Astrocyte of the cerebellum (primary cell): ENCODE measurements around the gene NELL2.
"Not testable (repeated sequence)": the region's sequence is repeated elsewhere in the genome, so short reads cannot be mapped to it uniquely, and the experiment has no call there.

ENCODE experiments used
- DNase-seq: peaks from one replicate; pipeline ENCODE4 v3.0.0-alpha.2; 2011; ENCODE audit warnings: low read depth
- H3K4me3 ChIP-seq: 2 replicates; pipeline ENCODE4 v1.5.1; 2011; ENCODE audit warnings: mild to moderate bottlenecking, low read depth, low read length, moderate library complexity
- in situ Hi-C: cut with HindIII; loops from 2 replicates; pipeline ENCODE4 v1.10.0; 2017; ENCODE audit warnings: low sequenced_read_pairs
- TF ChIP-seq, protein P1 (sequence below): IDR thresholded peaks from 2 replicates; pipeline ENCODE4 v1.5.1; 2012; ENCODE audit warnings: low read length, low read depth, moderate library complexity, mild to moderate bottlenecking; ENCODE audit errors: missing control alignments

The NELL2 gene

GRCh38 chr12:44875954-44876543 lies at the start of gene NELL2:
NELL2 (minus strand) TSS chr12:44876315; CDS start chr12:44875869, 446 bp downstream.
- no peak for DNase-seq
- in situ Hi-C loops = no loop called here

GRCh38 chr12:44921736-44922135 lies 45.6 kb upstream of the NELL2 start:
- TF ChIP-seq, protein P1, sequence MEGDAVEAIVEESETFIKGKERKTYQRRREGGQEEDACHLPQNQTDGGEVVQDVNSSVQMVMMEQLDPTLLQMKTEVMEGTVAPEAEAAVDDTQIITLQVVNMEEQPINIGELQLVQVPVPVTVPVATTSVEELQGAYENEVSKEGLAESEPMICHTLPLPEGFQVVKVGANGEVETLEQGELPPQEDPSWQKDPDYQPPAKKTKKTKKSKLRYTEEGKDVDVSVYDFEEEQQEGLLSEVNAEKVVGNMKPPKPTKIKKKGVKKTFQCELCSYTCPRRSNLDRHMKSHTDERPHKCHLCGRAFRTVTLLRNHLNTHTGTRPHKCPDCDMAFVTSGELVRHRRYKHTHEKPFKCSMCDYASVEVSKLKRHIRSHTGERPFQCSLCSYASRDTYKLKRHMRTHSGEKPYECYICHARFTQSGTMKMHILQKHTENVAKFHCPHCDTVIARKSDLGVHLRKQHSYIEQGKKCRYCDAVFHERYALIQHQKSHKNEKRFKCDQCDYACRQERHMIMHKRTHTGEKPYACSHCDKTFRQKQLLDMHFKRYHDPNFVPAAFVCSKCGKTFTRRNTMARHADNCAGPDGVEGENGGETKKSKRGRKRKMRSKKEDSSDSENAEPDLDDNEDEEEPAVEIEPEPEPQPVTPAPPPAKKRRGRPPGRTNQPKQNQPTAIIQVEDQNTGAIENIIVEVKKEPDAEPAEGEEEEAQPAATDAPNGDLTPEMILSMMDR = no peak
- no peak for DNase-seq
- no peak overlapping the region for H3K4me3 ChIP-seq
- in situ Hi-C loops = no loop called here

More at GRCh38 chr12:44875954-44876543, at the start of gene NELL2:
- TF ChIP-seq, protein P1 = no peak
- H3K4me3 ChIP-seq = peak within 1 kb of the TSS; percentile 46

GRCh38 chr12:44917141-44917540 lies 41.0 kb upstream of the NELL2 start:
- in situ Hi-C loops = no loop called here
- TF ChIP-seq, protein P1 = no peak
- H3K4me3 ChIP-seq = no peak overlapping the region
- DNase-seq = no peak

DNA sequence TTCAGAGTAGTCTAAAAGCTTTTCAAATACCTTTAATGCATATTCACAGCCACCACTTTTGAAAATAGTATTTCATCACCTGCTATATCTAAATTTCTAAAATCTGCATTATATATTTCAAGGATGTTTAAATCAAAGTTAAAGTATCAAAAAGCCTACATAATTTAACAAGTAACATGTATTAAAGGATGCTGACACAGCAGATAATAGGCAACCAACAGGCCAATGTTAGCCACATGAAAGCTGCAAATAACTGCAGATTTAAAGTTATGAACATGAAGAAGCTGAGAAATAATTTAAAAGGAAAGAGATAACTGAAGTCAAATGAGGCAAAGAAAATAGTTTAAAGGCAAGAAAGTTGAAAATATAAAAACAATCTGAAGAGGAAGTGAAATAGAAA lies 39.8 kb upstream of the NELL2 start:
- TF ChIP-seq, protein P1 = no peak
- no peak for DNase-seq
- in situ Hi-C loops = no loop called here
- H3K4me3 ChIP-seq = no peak overlapping the region

DNA sequence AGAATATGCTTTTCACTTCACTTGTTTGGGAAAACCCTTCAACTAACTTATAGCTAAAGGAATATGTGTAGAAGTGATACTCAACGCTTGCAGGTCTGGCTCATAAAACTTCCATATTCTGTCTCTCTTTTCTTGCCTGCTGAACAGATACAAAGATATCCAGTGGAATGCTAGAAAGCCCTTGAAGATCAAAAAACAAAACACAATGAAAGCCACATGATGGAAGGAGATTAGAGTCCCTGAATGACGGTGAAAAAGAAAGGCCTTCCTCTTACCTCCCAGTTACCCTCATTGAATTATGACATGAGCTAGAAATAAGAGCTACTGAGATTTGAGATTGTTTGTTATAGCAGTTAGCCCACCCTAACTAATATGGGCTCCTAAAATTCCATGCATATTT lies 28.2 kb upstream of the NELL2 start:
- TF ChIP-seq, protein P1 = no peak
- in situ Hi-C loops = no loop called here
- no peak overlapping the region for H3K4me3 ChIP-seq

DNA sequence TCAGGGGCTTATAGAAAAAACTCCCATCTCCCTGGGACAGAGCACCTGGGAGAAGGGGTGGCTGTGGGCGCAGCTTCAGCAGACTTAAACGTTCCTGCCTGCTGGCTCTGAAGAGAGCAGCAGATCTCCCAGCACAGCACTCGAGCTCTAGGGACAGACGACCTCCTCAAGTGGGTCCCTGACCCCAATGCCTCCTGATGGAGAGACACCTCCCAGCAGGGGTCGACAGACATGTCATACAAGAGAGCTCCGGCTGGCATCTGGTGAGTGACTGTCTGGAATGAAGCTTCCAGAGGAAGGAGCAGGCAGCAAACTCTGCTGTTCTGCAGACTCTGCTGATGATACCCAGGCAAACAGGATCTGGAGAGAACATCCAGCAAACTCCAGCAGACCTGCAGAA lies 22.0 kb upstream of the NELL2 start:
- in situ Hi-C loops, H3K4me3 ChIP-seq, DNase-seq: not testable (repeated sequence)

More for the DNA sequence above, 28.2 kb upstream of the NELL2 start:
- no peak for DNase-seq

DNA sequence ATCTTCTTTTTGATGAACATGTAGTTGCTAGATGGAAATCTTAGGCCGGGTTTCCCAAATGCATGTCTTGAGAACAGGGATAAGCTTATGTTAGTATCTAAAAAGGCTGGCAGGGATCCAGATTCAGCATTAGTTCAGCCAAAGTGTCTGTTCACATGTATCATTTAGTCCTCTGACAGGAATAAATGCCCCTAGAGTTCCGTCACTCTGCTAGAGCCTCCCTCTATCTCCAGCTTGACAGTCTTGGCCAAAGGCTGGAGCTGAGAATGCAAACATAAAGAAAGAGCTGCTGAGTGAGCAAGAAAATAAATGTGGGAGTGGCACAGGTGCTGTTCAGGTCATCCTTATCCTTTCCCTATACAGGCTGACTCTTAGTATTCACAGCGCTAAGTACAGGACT lies 13.8 kb upstream of the NELL2 start:
- in situ Hi-C loops = no loop called here
- DNase-seq = no peak
- no peak overlapping the region for H3K4me3 ChIP-seq
- TF ChIP-seq, protein P1 = no peak
